Mesenchymal stem cell (in vitro differentiated cells and primary cell): ENCODE results near the gene FBXO2.
A peak's percentile ranks its signal among the peaks of the same experiment; 100 is the strongest.

ENCODE experiments used
- DNase-seq: peaks from one replicate; pipeline ENCODE4 v3.0.0-alpha.2; 2013
- H2AFZ ChIP-seq: one replicate; pipeline ENCODE4 v1.6.1; 2013; ENCODE audit warnings: low read depth, mild to moderate bottlenecking, control low read depth, inconsistent platforms, low read length, moderate library complexity
- H2AK5ac ChIP-seq: 2 replicates; pipeline ENCODE4 v1.6.1; 2013; ENCODE audit warnings: low read length, moderate library complexity, mild to moderate bottlenecking, inconsistent platforms; ENCODE audit not compliant: severe bottlenecking
- H2BK120ac ChIP-seq: one replicate; pipeline ENCODE4 v1.6.1; 2013; ENCODE audit warnings: low read depth, mild to moderate bottlenecking, inconsistent platforms, low read length, moderate library complexity
- H2BK12ac ChIP-seq, 2 experiments: one replicate each; pipeline ENCODE4 v1.6.1; 2013; ENCODE audit warnings: inconsistent platforms in 2 of 2, low read length in 2 of 2, mild to moderate bottlenecking in 2 of 2, moderate library complexity in 2 of 2, control low read depth in 1 of 2
- H2BK15ac ChIP-seq: one replicate; pipeline ENCODE4 v1.6.1; 2013; ENCODE audit warnings: mild to moderate bottlenecking, low read depth, inconsistent platforms; ENCODE audit not compliant: poor library complexity, severe bottlenecking
- H2BK5ac ChIP-seq: 2 replicates; pipeline ENCODE4 v1.6.1; 2013; ENCODE audit warnings: low read depth, mild to moderate bottlenecking, low read length, control low read depth, inconsistent platforms; ENCODE audit not compliant: poor library complexity, severe bottlenecking
- H3K14ac ChIP-seq, 2 experiments: one replicate each; pipeline ENCODE4 v1.6.1; 2013; ENCODE audit warnings: inconsistent platforms in 2 of 2, low read length in 2 of 2, control low read depth in 1 of 2, mild to moderate bottlenecking in 1 of 2, moderate library complexity in 1 of 2
- H3K18ac ChIP-seq, 2 experiments: one replicate each; pipeline ENCODE4 v1.6.1; 2013; ENCODE audit warnings: inconsistent platforms in 2 of 2, low read length in 2 of 2, control low read depth in 1 of 2, low read depth in 1 of 2, mild to moderate bottlenecking in 1 of 2
- H3K23ac ChIP-seq, 2 experiments: one replicate each; pipeline ENCODE4 v1.6.1; 2013; ENCODE audit warnings: inconsistent platforms in 2 of 2, low read length in 2 of 2, mild to moderate bottlenecking in 2 of 2, moderate library complexity in 2 of 2, control low read depth in 1 of 2
- H3K27ac ChIP-seq: 2 replicates; pipeline ENCODE4 v1.5.1; 2013; ENCODE audit warnings: mild to moderate bottlenecking, moderate library complexity, low read length, control low read depth, inconsistent platforms; ENCODE audit not compliant: poor library complexity, severe bottlenecking
- H3K27me3 ChIP-seq, 2 experiments: 2 replicates each; pipeline versions ENCODE4 v1.6.1 to v1.7.0; 2013; ENCODE audit warnings: low read length in 2 of 2, mild to moderate bottlenecking in 2 of 2, moderate library complexity in 2 of 2, control low read depth in 1 of 2, inconsistent platforms in 1 of 2; ENCODE audit not compliant: control insufficient read depth in 1 of 2, insufficient read depth in 1 of 2
- H3K36me3 ChIP-seq, 2 experiments: 2 replicates each; pipeline versions ENCODE4 v1.6.1 to v1.7.0; 2013; ENCODE audit warnings: low read length in 2 of 2, control low read depth in 1 of 2, inconsistent platforms in 1 of 2, low read depth in 1 of 2, mild to moderate bottlenecking in 1 of 2; ENCODE audit not compliant: insufficient read depth in 2 of 2, control insufficient read depth in 1 of 2
- H3K4ac ChIP-seq, 2 experiments: one replicate each; pipeline ENCODE4 v1.6.1; 2013; ENCODE audit warnings: inconsistent platforms in 2 of 2, low read length in 2 of 2, mild to moderate bottlenecking in 2 of 2, moderate library complexity in 2 of 2, control low read depth in 1 of 2, low read depth in 1 of 2
- H3K4me1 ChIP-seq: 2 replicates; pipeline ENCODE4 v1.6.1; 2013; ENCODE audit warnings: low read depth, low read length, control low read depth; ENCODE audit not compliant: control insufficient read depth, insufficient read depth
- H3K4me2 ChIP-seq: 2 replicates; pipeline ENCODE4 v1.6.1; 2013; ENCODE audit warnings: low read length, mild to moderate bottlenecking, inconsistent platforms; ENCODE audit not compliant: poor library complexity, severe bottlenecking
- H3K4me3 ChIP-seq, 2 experiments: 2 replicates each; pipeline versions ENCODE4 v1.5.1 to v1.7.0; 2013; ENCODE audit warnings: low read length in 2 of 2, mild to moderate bottlenecking in 2 of 2, control low read depth in 1 of 2, low read depth in 1 of 2; ENCODE audit not compliant: insufficient read depth in 1 of 2
- H3K79me1 ChIP-seq: replicated peaks from 2 replicates; pipeline ENCODE4 v1.6.1; 2013; ENCODE audit warnings: mild to moderate bottlenecking, control low read depth, low read length, inconsistent platforms; ENCODE audit not compliant: poor library complexity, severe bottlenecking
- H3K9ac ChIP-seq: 2 replicates; pipeline ENCODE4 v1.7.0; 2013; ENCODE audit warnings: mild to moderate bottlenecking, low read length, moderate library complexity
- H3K9me3 ChIP-seq: 2 replicates; pipeline ENCODE4 v1.7.0; 2013; ENCODE audit warnings: mild to moderate bottlenecking, low read length; ENCODE audit not compliant: control insufficient read depth
- H4K8ac ChIP-seq: one replicate; pipeline ENCODE4 v1.6.1; 2013; ENCODE audit warnings: inconsistent platforms, mild to moderate bottlenecking, low read length, moderate library complexity
- H4K91ac ChIP-seq: one replicate; pipeline ENCODE4 v1.6.1; 2013; ENCODE audit warnings: mild to moderate bottlenecking, low read length, inconsistent platforms
- WGBS: methylation state at CpG from one replicate; pipeline ENCODE4 v1.1.7; 2013; ENCODE audit warnings: mixed read lengths; 5-methylcytosine and 5-hydroxymethylcytosine counted together

The FBXO2 gene

DNA sequence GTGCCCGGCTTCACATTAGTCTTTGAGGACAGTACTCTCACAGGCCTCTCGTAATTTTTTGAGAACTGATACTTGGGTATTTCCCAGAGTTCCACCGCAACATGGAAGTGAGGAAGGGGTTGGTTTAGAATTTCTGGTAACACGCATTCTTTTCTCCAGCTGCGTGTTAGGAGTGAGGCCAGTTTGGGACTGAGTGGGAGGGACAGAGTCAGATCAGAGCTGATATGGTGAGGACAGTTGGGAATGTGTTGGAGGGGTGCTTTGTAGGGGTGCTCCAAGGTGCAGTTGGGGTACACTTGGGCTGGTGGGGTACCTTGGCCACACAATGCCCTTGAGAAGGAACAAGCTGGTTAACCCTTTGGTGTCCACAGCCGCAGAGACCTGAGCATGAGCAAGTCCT lies 16.5 kb upstream of the FBXO2 start:
- Histone ChIP-seq H3K27ac (no peak overlapping the region), H2BK15ac (no peak overlapping the region), H3K4me2 (no peak overlapping the region), H2AFZ (no peak overlapping the region), H2BK12ac (no peak overlapping the region), H3K27me3 (no peaks in the 10 kb centered on the region), H2BK120ac (no peak overlapping the region), H2BK5ac (no peak overlapping the region), H3K4me1 (peaks cover 4% of the 10 kb centered on the region), H3K4ac (no peak overlapping the region), H4K8ac (no peak overlapping the region), H2AK5ac (no peak overlapping the region), H3K9ac (no peak overlapping the region), H4K91ac (no peak overlapping the region), H3K36me3 (peaks cover 25 to 55% of the 10 kb centered on the region in 2 experiments), H3K23ac (peak overlapping the region in 1 of 2 experiments; percentile 24), H3K4me3 (no peak overlapping the region), H3K79me1 (peaks cover 4% of the 10 kb centered on the region), H3K9me3 (no peaks in the 10 kb centered on the region), H3K18ac (no peak overlapping the region), H3K14ac (no peak overlapping the region)
- WGBS, result 92% methylated on average over 5 of the region's 6 CpGs
- DNase-seq, result no peak

DNA sequence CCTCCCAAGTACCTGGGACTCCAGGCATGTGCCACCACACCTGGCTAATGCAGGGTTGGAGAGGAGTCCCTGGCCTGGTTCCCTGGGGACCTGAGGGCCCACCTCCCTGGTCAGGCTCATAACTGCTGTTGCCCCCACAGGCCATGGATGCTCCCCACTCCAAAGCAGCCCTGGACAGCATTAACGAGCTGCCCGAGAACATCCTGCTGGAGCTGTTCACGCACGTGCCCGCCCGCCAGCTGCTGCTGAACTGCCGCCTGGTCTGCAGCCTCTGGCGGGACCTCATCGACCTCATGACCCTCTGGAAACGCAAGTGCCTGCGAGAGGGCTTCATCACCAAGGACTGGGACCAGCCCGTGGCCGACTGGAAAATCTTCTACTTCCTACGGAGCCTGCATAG lies 14.3 kb upstream of the FBXO2 start:
- no peak overlapping the region for H3K9ac ChIP-seq
- no peak overlapping the region for H2AFZ ChIP-seq
- WGBS, result 50% methylated on average over 14 of the region's 14 CpGs

DNA sequence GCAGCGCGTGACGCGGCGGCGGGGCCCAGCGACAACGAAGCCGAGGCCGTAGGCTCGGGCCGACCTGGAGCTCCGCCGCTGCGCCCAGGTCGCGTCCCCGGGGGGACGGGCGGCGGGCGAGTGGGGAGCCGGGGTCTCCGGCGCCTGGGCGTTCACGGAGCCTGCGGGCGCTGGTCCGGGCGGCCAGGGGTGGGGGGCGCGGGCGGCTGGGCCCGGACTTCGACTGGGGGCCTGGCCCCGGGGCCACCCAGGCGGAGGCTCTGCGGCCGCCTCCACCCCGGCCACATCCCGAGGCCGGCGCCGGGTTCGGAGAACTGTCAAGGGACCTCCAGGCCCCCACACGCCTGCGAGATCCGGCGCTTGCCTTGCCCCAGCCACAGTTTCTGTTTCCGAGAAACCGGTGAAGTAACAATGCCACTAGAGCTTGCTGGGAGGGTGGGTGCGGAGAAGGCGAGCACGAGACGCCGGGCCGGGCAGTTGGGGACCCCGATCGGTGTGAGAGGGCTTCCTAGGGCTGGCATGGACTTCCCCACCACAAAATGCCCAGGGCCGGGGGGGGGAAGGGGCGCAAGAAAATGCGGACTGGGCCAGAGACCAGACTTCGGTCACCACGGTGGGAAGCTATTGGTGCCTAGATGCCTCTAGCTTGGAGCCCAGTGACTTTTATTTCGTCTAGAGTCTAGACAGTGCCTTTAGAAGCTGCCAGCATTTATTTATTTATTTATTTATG lies 10.3 kb upstream of the FBXO2 start:
- Histone ChIP-seq H3K23ac (no peak overlapping the region), H2BK120ac (peak overlapping the region; percentile 77)

More for the DNA sequence above, 14.3 kb upstream of the FBXO2 start:
- Histone ChIP-seq H3K4ac (no peak overlapping the region), H3K4me1 (peaks cover 14% of the 10 kb centered on the region), H3K27ac (no peak overlapping the region), H3K27me3 (no peaks in the 10 kb centered on the region), H3K23ac (no peak overlapping the region), H3K79me1 (no peaks in the 10 kb centered on the region), H2BK12ac (no peak overlapping the region), H3K36me3 (peaks cover 7 to 35% of the 10 kb centered on the region in 2 experiments), H3K4me3 (no peak overlapping the region), H2BK5ac (no peak overlapping the region), H3K9me3 (no peaks in the 10 kb centered on the region), H4K8ac (no peak overlapping the region), H4K91ac (no peak overlapping the region), H2BK120ac (no peak overlapping the region), H2AK5ac (no peak overlapping the region), H3K14ac (peak overlapping the region in 1 of 2 experiments; percentile 81), H3K18ac (peak overlapping the region in 1 of 2 experiments; percentile 49), H3K4me2 (no peak overlapping the region), H2BK15ac (no peak overlapping the region)
- DNase-seq, result no peak

DNA sequence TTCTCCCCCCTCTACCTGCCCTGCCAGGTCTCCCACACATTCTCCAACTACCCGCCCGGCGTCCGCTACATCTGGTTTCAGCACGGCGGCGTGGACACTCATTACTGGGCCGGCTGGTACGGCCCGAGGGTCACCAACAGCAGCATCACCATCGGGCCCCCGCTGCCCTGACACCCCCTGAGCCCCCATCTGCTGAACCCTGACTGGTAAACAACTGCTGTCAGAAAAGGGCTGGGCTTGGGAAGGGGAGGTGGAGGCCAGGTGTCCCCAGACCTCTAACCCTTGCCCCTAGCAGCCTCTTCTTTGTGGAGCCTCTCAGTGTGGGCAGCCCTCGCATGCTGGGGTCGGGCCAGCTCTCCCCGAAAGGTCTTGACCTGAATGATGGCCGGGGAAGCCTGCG lies 6.9 kb upstream of the FBXO2 start:
- no peak overlapping the region for H3K4ac ChIP-seq
- peak overlapping the region; percentile 31 for H3K4me2 ChIP-seq
- peak overlapping the region in 1 of 2 experiments; percentile 11 for H3K14ac ChIP-seq
- H2BK15ac ChIP-seq, result no peak overlapping the region
- no peak overlapping the region for H3K27ac ChIP-seq
- no peak overlapping the region for H2BK120ac ChIP-seq
- no peak overlapping the region for H2BK5ac ChIP-seq
- H3K23ac ChIP-seq, result no peak overlapping the region
- H4K8ac ChIP-seq, result no peak overlapping the region
- H3K4me3 ChIP-seq, result no peak overlapping the region
- 98% methylated on average over 17 of the region's 17 CpGs for WGBS
- H3K79me1 ChIP-seq, result peaks cover 2% of the 10 kb centered on the region
- H3K9me3 ChIP-seq, result no peaks in the 10 kb centered on the region
- no peak overlapping the region for H4K91ac ChIP-seq
- H3K4me1 ChIP-seq, result peaks cover 10% of the 10 kb centered on the region
- no peak overlapping the region for H2BK12ac ChIP-seq
- no peak overlapping the region for H2AFZ ChIP-seq
- H3K9ac ChIP-seq, result no peak overlapping the region
- H2AK5ac ChIP-seq, result no peak overlapping the region
- H3K36me3 ChIP-seq, result peaks cover 16 to 50% of the 10 kb centered on the region in 2 experiments
- DNase-seq, result no peak
- H3K18ac ChIP-seq, result no peak overlapping the region
- H3K27me3 ChIP-seq, result no peaks in the 10 kb centered on the region

More for the DNA sequence above, 10.3 kb upstream of the FBXO2 start:
- H3K18ac ChIP-seq, result peak overlapping the region; percentile 43 to 78
- peak overlapping the region; percentile 92 for H3K4me2 ChIP-seq
- peak overlapping the region; percentile 21 for H4K91ac ChIP-seq
- no peak overlapping the region for H2BK12ac ChIP-seq
- no peak overlapping the region for H2AK5ac ChIP-seq
- peaks cover 12 to 38% of the 10 kb centered on the region in 2 experiments for H3K36me3 ChIP-seq
- DNase-seq, result peak; percentile 53
- H2BK5ac ChIP-seq, result no peak overlapping the region
- H3K79me1 ChIP-seq, result no peaks in the 10 kb centered on the region
- H3K4me3 ChIP-seq, result peak overlapping the region; percentile 69 to 75
- no peaks in the 10 kb centered on the region for H3K27me3 ChIP-seq
- WGBS, result 5% methylated on average over 51 of the region's 66 CpGs
- peak overlapping the region; percentile 80 for H3K9ac ChIP-seq
- H2AFZ ChIP-seq, result peak overlapping the region; percentile 82
- H3K4ac ChIP-seq, result peak overlapping the region; percentile 25 to 88
- H3K27ac ChIP-seq, result no peak overlapping the region
- peak overlapping the region; percentile 19 for H2BK15ac ChIP-seq
- H4K8ac ChIP-seq, result peak overlapping the region; percentile 63
- peak overlapping the region; percentile 41 to 68 for H3K14ac ChIP-seq
- no peaks in the 10 kb centered on the region for H3K9me3 ChIP-seq
- peaks cover 14% of the 10 kb centered on the region for H3K4me1 ChIP-seq
